ENCODE data around the gene AFG1L. TPM values are rescaled to one million over a fixed set of nuclear protein-coding genes. Genes with fewer than 3 reads are reported as not detected.

AFG1L gene
- total RNA-seq, 2 donors from 2014 or later = 3.5 TPM

GRCh38 chr6:108565091-108565766 lies 270.4 kb downstream of the AFG1L start:
- no peak for TF ChIP-seq POLR2AphosphoS5 (IDR thresholded peaks at IDR 0.05)
- no peak for TF ChIP-seq POLR2A (IDR thresholded peaks at IDR 0.05)
- no peak for TF ChIP-seq CTCF (IDR thresholded peaks at IDR 0.05)
- Histone ChIP-seq H3K36me3 (no peaks in the 10 kb centered on the region), H3K27ac (peak overlapping the region; percentile 53 to 99), H3K4me1 (replicated peaks) (no peaks in the 10 kb centered on the region), H3K27me3 (replicated peaks; ENCODE audit: insufficient read depth) (no peaks in the 10 kb centered on the region), H3K9me3 (no peaks in the 10 kb centered on the region), H3K4me3 (peak overlapping the region in 1 of 2 donors; percentile 10)
- 32% methylated on average over 4 of the region's 4 CpGs for WGBS
- no peak for DNase-seq (ENCODE audit: low spot score)
- intact Hi-C loops (cut with DNase I) = no loop called here

- 6% methylated on average over 4 of the region's 4 CpGs for WGBS
- Histone ChIP-seq H3K9me3 (no peaks in the 10 kb centered on the region), H3K36me3 (no peaks in the 10 kb centered on the region), H3K27me3 (replicated peaks; ENCODE audit: insufficient read depth) (no peaks in the 10 kb centered on the region), H3K27ac (peak overlapping the region; percentile 53 to 99), H3K4me1 (replicated peaks) (no peaks in the 10 kb centered on the region), H3K4me3 (no peak overlapping the region)
- TF ChIP-seq CTCF (IDR thresholded peaks at IDR 0.05) = peak in 1 of 4 experiments; percentile 14
- no peak for TF ChIP-seq POLR2A (IDR thresholded peaks at IDR 0.05)
- peak; percentile 34 for TF ChIP-seq POLR2AphosphoS5 (IDR thresholded peaks at IDR 0.05)
- intact Hi-C loops (cut with DNase I) = no loop called here
- no peak for DNase-seq (ENCODE audit: low spot score)
These were observed 271.0 kb downstream of the AFG1L start for GRCh38 chr6:108565893-108566292.

- TF ChIP-seq POLR2A (IDR thresholded peaks at IDR 0.05) = no peak
- TF ChIP-seq POLR2AphosphoS5 (IDR thresholded peaks at IDR 0.05) = no peak
- no peak for TF ChIP-seq CTCF (IDR thresholded peaks at IDR 0.05)
- no peak for DNase-seq (ENCODE audit: low spot score)
- H3K9me3 ChIP-seq = no peaks in the 10 kb centered on the region
- no peaks in the 10 kb centered on the region for H3K36me3 ChIP-seq
- no peaks in the 10 kb centered on the region for H3K27me3 ChIP-seq (replicated peaks; ENCODE audit: insufficient read depth)
- H3K4me1 ChIP-seq (replicated peaks) = no peaks in the 10 kb centered on the region
- intact Hi-C loops (cut with DNase I) = no loop called here
- H3K4me3 ChIP-seq = no peak overlapping the region
- peak overlapping the region; percentile 53 to 99 for H3K27ac ChIP-seq
These were observed 271.6 kb downstream of the AFG1L start for GRCh38 chr6:108566406-108566805.

GRCh38 chr6:108568101-108568500 lies 273.2 kb downstream of the AFG1L start:
- intact Hi-C loops (cut with DNase I) = no loop called here
- H3K9me3 ChIP-seq = no peaks in the 10 kb centered on the region
- no peaks in the 10 kb centered on the region for H3K27me3 ChIP-seq (replicated peaks; ENCODE audit: insufficient read depth)
- H3K4me1 ChIP-seq (replicated peaks) = no peaks in the 10 kb centered on the region
- no peaks in the 10 kb centered on the region for H3K36me3 ChIP-seq
- no peak overlapping the region for H3K27ac ChIP-seq
- no peak overlapping the region for H3K4me3 ChIP-seq
- no peak for DNase-seq (ENCODE audit: low spot score)
- 87% methylated on average over 5 of the region's 5 CpGs for WGBS
- TF ChIP-seq POLR2AphosphoS5 (IDR thresholded peaks at IDR 0.05) = no peak
- no peak for TF ChIP-seq POLR2A (IDR thresholded peaks at IDR 0.05)
- TF ChIP-seq CTCF (IDR thresholded peaks at IDR 0.05) = no peak

Data from prostate gland (tissue), 2 donors.